Measurements from ENCODE around the gene TNC. TPM values are rescaled to one million over a fixed set of nuclear protein-coding genes. Genes with fewer than 3 reads are reported as not detected.

The TNC gene
- total and polyA plus RNA-seq, 2 donors (not counting 1 experiment from before 2014, with no cell fraction given) = not detected

- no peaks in the 10 kb centered on the region for H3K9me3 ChIP-seq (ENCODE audit: control extremely low read depth in 1 of 3, control insufficient read depth in 2 of 3, insufficient read depth in 1 of 3, low read length in 2 of 3)
- no peaks in the 10 kb centered on the region for H3K79me2 ChIP-seq (ENCODE audit: control insufficient read depth, insufficient read depth, low read length)
- CTCF ChIA-PET = interaction anchor here (0.7 to 5.1 kb wide), 3 partner anchors 11 to 413 kb away, joined by 3 to 18 read pairs (median 3); no protein-coding TSS in a partner anchor
- no peak overlapping the region for H2AFZ ChIP-seq (ENCODE audit: insufficient read depth, low read depth, low read length, poor library complexity, severe bottlenecking)
- TF ChIP-seq CTCF (IDR thresholded peaks at IDR 0.05) (no peak), EZH2 (IDR thresholded peaks at IDR 0.05; ENCODE audit: borderline replicate concordance, insufficient read depth, low read depth, low read length, poor library complexity, severe bottlenecking) (no peak)
- H3K27ac ChIP-seq (ENCODE audit: low read length in 2 of 2) = no peak overlapping the region
- H3K4me3 Mint-ChIP-seq = no peak overlapping the region
- H4K20me1 ChIP-seq (ENCODE audit: control insufficient read depth, insufficient read depth, low read length, poor library complexity, severe bottlenecking) = no peaks in the 10 kb centered on the region
- H3K36me3 ChIP-seq (replicated peaks in 1 of 2; ENCODE audit: control extremely low read depth in 1 of 2, control insufficient read depth in 1 of 2, extremely low read depth in 1 of 2, insufficient read depth in 2 of 2, low read length in 1 of 2) = no peaks in the 10 kb centered on the region
- no peak overlapping the region for H3K27ac Mint-ChIP-seq
- H3K4me2 ChIP-seq (replicated peaks; ENCODE audit: low read depth, low read length, poor library complexity, severe bottlenecking) = no peak overlapping the region
- peaks cover 0 to 4% (median 0%) of the 10 kb centered on the region in 4 experiments for H3K27me3 ChIP-seq (replicated peaks in 1 of 4; ENCODE audit: control extremely low read depth in 1 of 4, control insufficient read depth in 3 of 4, insufficient read depth in 4 of 4, low read length in 3 of 4)
- no peaks in the 10 kb centered on the region for H3K4me1 ChIP-seq (ENCODE audit: control insufficient read depth in 2 of 2, insufficient read depth in 2 of 2, low read length in 2 of 2)
- H3K27me3 Mint-ChIP-seq = peaks cover 30% of the 10 kb centered on the region
- ATAC-seq (ENCODE audit: low read depth) = no peak
- no peak overlapping the region for H3K9ac ChIP-seq (ENCODE audit: low read length)
- no peak for DNase-seq
- intact Hi-C loops (cut with micrococcal nuclease) = no loop called here
- H3K4me1 Mint-ChIP-seq = no peaks in the 10 kb centered on the region
- no peak overlapping the region for H3K4me3 ChIP-seq (ENCODE audit: control extremely low read depth in 1 of 5, extremely low read depth in 1 of 5, insufficient read depth in 1 of 5, low read depth in 2 of 5, low read length in 4 of 5)
- no peaks in the 10 kb centered on the region for H3K9me3 Mint-ChIP-seq (ENCODE audit: insufficient read depth)
- POLR2A ChIA-PET = no interaction called here
These were observed 92.2 kb downstream of the TNC start for GRCh38 chr9:115025721-115026120.

- Histone ChIP-seq H3K9ac (ENCODE audit: low read length) (no peak overlapping the region), H3K27ac (ENCODE audit: low read length in 2 of 2) (no peak overlapping the region), H3K9me3 (ENCODE audit: control extremely low read depth in 1 of 3, control insufficient read depth in 2 of 3, insufficient read depth in 1 of 3, low read length in 2 of 3) (no peaks in the 10 kb centered on the region), H3K79me2 (ENCODE audit: control insufficient read depth, insufficient read depth, low read length) (no peaks in the 10 kb centered on the region), H3K36me3 (replicated peaks in 1 of 2; ENCODE audit: control extremely low read depth in 1 of 2, control insufficient read depth in 1 of 2, extremely low read depth in 1 of 2, insufficient read depth in 2 of 2, low read length in 1 of 2) (no peaks in the 10 kb centered on the region), H2AFZ (ENCODE audit: insufficient read depth, low read depth, low read length, poor library complexity, severe bottlenecking) (no peak overlapping the region), H3K4me1 (ENCODE audit: control insufficient read depth in 2 of 2, insufficient read depth in 2 of 2, low read length in 2 of 2) (no peaks in the 10 kb centered on the region), H3K4me3 (ENCODE audit: control extremely low read depth in 1 of 5, extremely low read depth in 1 of 5, insufficient read depth in 1 of 5, low read depth in 2 of 5, low read length in 4 of 5) (no peak overlapping the region), H4K20me1 (ENCODE audit: control insufficient read depth, insufficient read depth, low read length, poor library complexity, severe bottlenecking) (no peaks in the 10 kb centered on the region), H3K27me3 (replicated peaks in 1 of 4; ENCODE audit: control extremely low read depth in 1 of 4, control insufficient read depth in 3 of 4, insufficient read depth in 4 of 4, low read length in 3 of 4) (peaks cover 0 to 4% (median 0%) of the 10 kb centered on the region in 4 experiments), H3K4me2 (replicated peaks; ENCODE audit: low read depth, low read length, poor library complexity, severe bottlenecking) (no peak overlapping the region)
- ChIA-PET CTCF (interaction anchor here (5.1 kb wide), 1 partner anchor 10 kb away, joined by 18 read pairs; no protein-coding TSS in a partner anchor), POLR2A (no interaction called here)
- ATAC-seq (ENCODE audit: low read depth) (no peak), DNase-seq (no peak)
- H3K4me1 Mint-ChIP-seq = no peaks in the 10 kb centered on the region
- no peak for TF ChIP-seq EZH2 (IDR thresholded peaks at IDR 0.05; ENCODE audit: borderline replicate concordance, insufficient read depth, low read depth, low read length, poor library complexity, severe bottlenecking)
- TF ChIP-seq CTCF (IDR thresholded peaks at IDR 0.05) = no peak
- no peak overlapping the region for H3K4me3 Mint-ChIP-seq
- intact Hi-C loops (cut with micrococcal nuclease) = no loop called here
- H3K27ac Mint-ChIP-seq = no peak overlapping the region
- 95% methylated on average over 4 of the region's 5 CpGs for WGBS (ENCODE audit: insufficient coverage)
- peaks cover 30% of the 10 kb centered on the region for H3K27me3 Mint-ChIP-seq
- no peaks in the 10 kb centered on the region for H3K9me3 Mint-ChIP-seq (ENCODE audit: insufficient read depth)
These were observed 92.9 kb downstream of the TNC start for GRCh38 chr9:115024925-115025535.

All from B cell (primary cell).